H54 (cell line): ENCODE data around the gene VN1R5.

Experiments used
- DNase-seq: peaks from one replicate; pipeline ENCODE4 v3.0.0; 2011; ENCODE audit warnings: low spot score, mixed read lengths; ENCODE audit not compliant: insufficient read length
- FAIRE-seq: peaks from 3 replicates; lab custom pipeline; 2011; peaks lifted over from hg19 to GRCh38; lab: Jason Lieb, UNC
- POLR2A ChIP-seq: IDR thresholded peaks from 2 replicates; pipeline ENCODE4 v1.6.1; 2011; ENCODE audit warnings: low read depth, mild to moderate bottlenecking, low read length

The VN1R5 gene

DNA sequence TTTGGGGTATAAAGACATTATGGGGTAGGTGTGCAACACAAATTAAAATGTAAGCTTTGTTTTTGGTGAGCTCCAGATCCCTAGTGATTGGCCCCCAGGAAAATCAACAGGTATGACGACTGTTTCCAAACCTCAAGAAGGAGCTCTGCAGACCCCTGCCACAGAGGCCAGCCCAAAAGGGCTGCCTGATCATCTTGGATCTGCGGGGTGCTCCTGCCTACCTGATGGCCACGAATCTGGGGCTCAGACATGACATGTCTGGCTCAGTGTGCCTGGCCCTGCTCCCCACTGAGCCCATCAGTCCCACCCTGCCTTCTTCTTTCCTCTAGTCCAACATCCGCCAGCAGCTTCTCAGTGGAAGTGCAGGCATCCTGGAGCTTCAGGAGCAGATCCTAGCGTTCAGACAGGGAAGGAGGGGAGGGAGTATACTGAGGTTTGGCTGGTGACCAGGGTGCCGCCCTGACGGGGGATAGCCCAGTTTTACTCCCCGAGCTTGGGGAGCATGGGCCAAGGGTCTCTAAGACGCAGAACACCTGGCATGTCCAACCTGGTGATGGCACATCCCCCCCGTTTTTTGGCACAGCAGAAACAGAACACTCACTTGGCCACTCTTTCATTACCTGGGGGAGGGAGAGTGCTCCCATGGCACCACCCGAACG, 44.0 kb downstream of the VN1R5 start:
- TF ChIP-seq POLR2A = no peak
- DNase-seq = no peak
- no peak for FAIRE-seq

DNA sequence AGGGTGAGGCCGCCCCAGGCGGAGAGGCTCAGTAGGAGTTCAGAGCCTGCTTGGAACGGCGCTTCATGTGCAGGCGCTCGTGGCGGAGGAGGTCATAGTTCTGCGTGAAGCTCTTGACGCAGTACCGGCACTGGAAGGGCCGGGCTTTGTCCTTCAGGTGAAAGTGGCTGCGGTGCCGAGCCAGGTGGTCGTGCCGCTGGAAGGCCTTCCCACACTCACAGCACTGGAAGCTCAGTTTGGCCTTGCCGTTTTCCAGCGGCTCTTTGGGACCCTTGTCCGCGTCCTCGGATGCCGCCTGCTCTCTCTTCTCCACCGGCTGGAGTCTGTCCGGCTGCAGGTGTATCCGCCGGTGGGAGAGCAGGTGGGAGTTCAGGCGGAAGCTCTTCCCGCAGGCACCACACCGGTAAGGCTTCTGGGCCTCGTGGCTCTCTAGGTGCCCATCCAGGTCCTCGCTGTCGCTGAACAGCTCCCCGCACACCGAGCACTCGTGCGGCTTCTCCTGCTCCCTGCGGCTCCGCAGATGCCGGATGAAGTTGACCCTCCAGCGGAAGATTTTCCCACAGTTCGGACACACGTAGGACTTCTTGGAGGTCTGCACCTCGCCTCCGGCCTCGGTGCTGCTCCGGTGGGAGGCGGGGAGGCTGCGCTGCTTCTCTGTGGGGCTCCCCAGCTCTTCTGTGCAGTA, 44.8 kb downstream of the VN1R5 start:
- FAIRE-seq (no peak), DNase-seq (no peak)
- TF ChIP-seq POLR2A = no peak

DNA sequence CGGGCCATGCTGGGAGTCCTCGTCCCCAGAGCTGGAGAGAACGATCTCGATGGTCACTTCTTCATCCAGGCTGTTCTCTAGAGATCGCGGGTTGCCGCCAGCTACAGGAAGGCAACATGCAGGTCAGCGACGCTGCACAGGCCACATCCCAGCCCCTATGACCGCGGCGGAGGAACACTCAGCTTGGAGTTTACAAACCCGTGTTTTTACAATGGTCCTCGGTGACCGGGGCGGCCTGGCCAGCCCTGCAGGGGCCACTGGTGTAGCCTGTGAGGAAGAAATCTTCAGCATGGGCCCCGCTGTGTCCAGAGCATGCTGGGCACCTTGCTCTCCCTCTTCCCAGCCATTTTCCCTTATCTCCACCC, 45.3 kb downstream of the VN1R5 start:
- no peak for DNase-seq
- TF ChIP-seq POLR2A = no peak
- no peak for FAIRE-seq

DNA sequence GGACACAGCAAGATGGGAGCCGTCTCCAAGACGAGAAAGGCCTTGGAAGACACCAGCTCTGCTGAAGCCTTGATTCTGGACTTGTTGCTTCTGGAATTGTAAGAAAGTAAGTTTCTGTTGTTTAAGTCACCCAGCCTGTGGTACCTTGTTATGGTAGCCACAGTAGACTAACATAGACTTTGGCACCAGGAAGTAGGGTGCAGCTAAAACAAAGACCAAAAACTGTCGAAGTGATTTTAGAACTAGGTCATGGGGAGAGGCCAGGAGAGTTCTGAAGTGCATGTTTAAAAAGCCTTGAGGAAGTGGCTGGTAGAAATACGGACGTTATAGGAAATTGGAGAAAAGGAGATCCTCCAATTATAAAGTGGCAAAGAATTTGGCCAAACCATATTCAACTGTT, 47.3 kb downstream of the VN1R5 start:
- FAIRE-seq (no peak), DNase-seq (no peak)
- TF ChIP-seq POLR2A = no peak

DNA sequence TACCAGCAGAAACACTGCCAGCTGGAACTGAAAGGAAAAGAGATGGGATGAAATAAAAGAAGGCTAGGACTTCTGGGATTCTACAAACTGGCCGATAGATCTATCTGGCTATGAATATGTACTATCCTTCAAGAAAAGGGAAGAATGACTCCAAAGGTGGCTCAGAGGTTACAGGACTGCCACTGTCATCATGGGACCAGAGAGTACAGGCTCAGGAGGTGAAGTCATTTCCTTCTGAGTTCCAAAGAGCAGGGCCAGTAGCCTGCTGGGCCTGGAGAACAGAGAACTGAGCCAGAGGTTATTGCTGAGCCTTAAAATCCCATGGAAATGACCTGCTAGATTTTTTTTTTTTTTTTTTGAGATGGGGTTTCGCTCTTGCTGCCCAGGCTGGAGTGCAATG, 48.2 kb downstream of the VN1R5 start:
- no peak for DNase-seq
- TF ChIP-seq POLR2A = no peak
- no peak for FAIRE-seq
